ENCODE results near the gene PPP3CA.

- TF ChIP-seq CTCF (IDR thresholded peaks at IDR 0.05), result no peak
- TF ChIP-seq POLR2AphosphoS5 (IDR thresholded peaks at IDR 0.05; ENCODE audit: low read depth, low read length), result no peak
- no peak for TF ChIP-seq REST (IDR thresholded peaks at IDR 0.05; ENCODE audit: insufficient read depth in 1 of 2, low read depth in 2 of 2, low read length in 1 of 2)
- TF ChIP-seq TCF7L2 (IDR thresholded peaks at IDR 0.05; ENCODE audit: low read depth, low read length), result no peak
- TF ChIP-seq SIN3A (IDR thresholded peaks at IDR 0.05; ENCODE audit: borderline replicate concordance, insufficient read depth, low read depth, low read length), result no peak
Observed at GRCh38 chr4:101065935-101066485, 281.3 kb downstream of the PPP3CA start.
